ENCODE results near the gene RPL28. TPM values are rescaled to one million over a fixed set of nuclear protein-coding genes. Genes with fewer than 3 reads are reported as not detected.
"Not testable (repeated sequence)": the region's sequence is repeated elsewhere in the genome, so short reads cannot be mapped to it uniquely, and the experiment has no call there.

The RPL28 gene
- total RNA-seq, 1 donor from 2014 or later = 229 TPM

GRCh38 chr19:55421281-55421680 lies 35.5 kb downstream of the RPL28 start:
- not testable (repeated sequence) for H3K9me3 ChIP-seq (ENCODE audit: control insufficient read depth in 3 of 3, low read length in 3 of 3); H3K36me3 ChIP-seq (ENCODE audit: control insufficient read depth in 3 of 3, insufficient read depth in 3 of 3, low read length in 3 of 3); H3K4me1 ChIP-seq (ENCODE audit: control insufficient read depth in 3 of 3, insufficient read depth in 3 of 3, low read length in 3 of 3); H3K9ac ChIP-seq (ENCODE audit: low read depth in 1 of 3, low read length in 3 of 3); H3K27ac ChIP-seq (ENCODE audit: low read depth, low read length); H3K4me3 ChIP-seq (ENCODE audit: low read length in 3 of 3)
- peaks cover 10 to 22% (median 20%) of the 10 kb centered on the region in 3 donors for H3K27me3 ChIP-seq (ENCODE audit: control insufficient read depth in 3 of 3, insufficient read depth in 3 of 3, low read length in 3 of 3)

- H3K4me1 ChIP-seq (ENCODE audit: control insufficient read depth in 3 of 3, insufficient read depth in 3 of 3, low read length in 3 of 3) = no peaks in the 10 kb centered on the region
- no peak overlapping the region for H3K9ac ChIP-seq (ENCODE audit: low read depth in 1 of 3, low read length in 3 of 3)
- no peaks in the 10 kb centered on the region for H3K36me3 ChIP-seq (ENCODE audit: control insufficient read depth in 3 of 3, insufficient read depth in 3 of 3, low read length in 3 of 3)
- no peaks in the 10 kb centered on the region for H3K9me3 ChIP-seq (ENCODE audit: control insufficient read depth in 3 of 3, low read length in 3 of 3)
- H3K27me3 ChIP-seq (ENCODE audit: control insufficient read depth in 3 of 3, insufficient read depth in 3 of 3, low read length in 3 of 3) = peaks cover 11 to 28% (median 20%) of the 10 kb centered on the region in 3 donors
- no peak overlapping the region for H3K4me3 ChIP-seq (ENCODE audit: low read length in 3 of 3)
- H3K27ac ChIP-seq (ENCODE audit: low read depth, low read length) = no peak overlapping the region
These were observed 37.7 kb downstream of the RPL28 start for GRCh38 chr19:55423225-55424005.

- H3K27me3 ChIP-seq (ENCODE audit: control insufficient read depth in 3 of 3, insufficient read depth in 3 of 3, low read length in 3 of 3) = peaks cover 20 to 32% (median 22%) of the 10 kb centered on the region in 3 donors
- no peak overlapping the region for H3K27ac ChIP-seq (ENCODE audit: low read depth, low read length)
- H3K36me3 ChIP-seq (ENCODE audit: control insufficient read depth in 3 of 3, insufficient read depth in 3 of 3, low read length in 3 of 3) = no peaks in the 10 kb centered on the region
- H3K4me3 ChIP-seq (ENCODE audit: low read length in 3 of 3) = no peak overlapping the region
- H3K4me1 ChIP-seq (ENCODE audit: control insufficient read depth in 3 of 3, insufficient read depth in 3 of 3, low read length in 3 of 3) = no peaks in the 10 kb centered on the region
- H3K9me3 ChIP-seq (ENCODE audit: control insufficient read depth in 3 of 3, low read length in 3 of 3) = no peaks in the 10 kb centered on the region
- H3K9ac ChIP-seq (ENCODE audit: low read depth in 1 of 3, low read length in 3 of 3) = no peak overlapping the region
These were observed 38.8 kb downstream of the RPL28 start for GRCh38 chr19:55424518-55424917.

- no peak overlapping the region for H3K27ac ChIP-seq (ENCODE audit: low read depth, low read length)
- H3K36me3 ChIP-seq (ENCODE audit: control insufficient read depth in 3 of 3, insufficient read depth in 3 of 3, low read length in 3 of 3) = no peaks in the 10 kb centered on the region
- no peaks in the 10 kb centered on the region for H3K9me3 ChIP-seq (ENCODE audit: control insufficient read depth in 3 of 3, low read length in 3 of 3)
- H3K4me3 ChIP-seq (ENCODE audit: low read length in 3 of 3) = no peak overlapping the region
- H3K4me1 ChIP-seq (ENCODE audit: control insufficient read depth in 3 of 3, insufficient read depth in 3 of 3, low read length in 3 of 3) = no peaks in the 10 kb centered on the region
- peaks cover 28 to 43% (median 34%) of the 10 kb centered on the region in 3 donors for H3K27me3 ChIP-seq (ENCODE audit: control insufficient read depth in 3 of 3, insufficient read depth in 3 of 3, low read length in 3 of 3)
- no peak overlapping the region for H3K9ac ChIP-seq (ENCODE audit: low read depth in 1 of 3, low read length in 3 of 3)
These were observed 40.3 kb downstream of the RPL28 start for GRCh38 chr19:55426042-55426441.

GRCh38 chr19:55431183-55431582 lies 45.5 kb downstream of the RPL28 start:
- Histone ChIP-seq H3K27me3 (ENCODE audit: control insufficient read depth in 3 of 3, insufficient read depth in 3 of 3, low read length in 3 of 3) (peaks cover 61 to 76% (median 68%) of the 10 kb centered on the region in 3 donors), H3K27ac (ENCODE audit: low read depth, low read length) (no peak overlapping the region), H3K9me3 (ENCODE audit: control insufficient read depth in 3 of 3, low read length in 3 of 3) (no peaks in the 10 kb centered on the region), H3K36me3 (ENCODE audit: control insufficient read depth in 3 of 3, insufficient read depth in 3 of 3, low read length in 3 of 3) (no peaks in the 10 kb centered on the region), H3K4me1 (ENCODE audit: control insufficient read depth in 3 of 3, insufficient read depth in 3 of 3, low read length in 3 of 3) (no peaks in the 10 kb centered on the region), H3K9ac (ENCODE audit: low read depth in 1 of 3, low read length in 3 of 3) (no peak overlapping the region), H3K4me3 (ENCODE audit: low read length in 3 of 3) (no peak overlapping the region)

GRCh38 chr19:55432241-55432959 lies 46.7 kb downstream of the RPL28 start:
- no peak overlapping the region for H3K4me3 ChIP-seq (ENCODE audit: low read length in 3 of 3)
- no peaks in the 10 kb centered on the region for H3K36me3 ChIP-seq (ENCODE audit: control insufficient read depth in 3 of 3, insufficient read depth in 3 of 3, low read length in 3 of 3)
- H3K4me1 ChIP-seq (ENCODE audit: control insufficient read depth in 3 of 3, insufficient read depth in 3 of 3, low read length in 3 of 3) = no peaks in the 10 kb centered on the region
- peaks cover 67 to 83% (median 69%) of the 10 kb centered on the region in 3 donors for H3K27me3 ChIP-seq (ENCODE audit: control insufficient read depth in 3 of 3, insufficient read depth in 3 of 3, low read length in 3 of 3)
- no peak overlapping the region for H3K9ac ChIP-seq (ENCODE audit: low read depth in 1 of 3, low read length in 3 of 3)
- no peaks in the 10 kb centered on the region for H3K9me3 ChIP-seq (ENCODE audit: control insufficient read depth in 3 of 3, low read length in 3 of 3)
- no peak overlapping the region for H3K27ac ChIP-seq (ENCODE audit: low read depth, low read length)

GRCh38 chr19:55433292-55433691 lies 47.6 kb downstream of the RPL28 start:
- H3K36me3 ChIP-seq (ENCODE audit: control insufficient read depth in 3 of 3, insufficient read depth in 3 of 3, low read length in 3 of 3) = no peaks in the 10 kb centered on the region
- H3K4me1 ChIP-seq (ENCODE audit: control insufficient read depth in 3 of 3, insufficient read depth in 3 of 3, low read length in 3 of 3) = no peaks in the 10 kb centered on the region
- no peak overlapping the region for H3K27ac ChIP-seq (ENCODE audit: low read depth, low read length)
- H3K9me3 ChIP-seq (ENCODE audit: control insufficient read depth in 3 of 3, low read length in 3 of 3) = no peaks in the 10 kb centered on the region
- H3K9ac ChIP-seq (ENCODE audit: low read depth in 1 of 3, low read length in 3 of 3) = no peak overlapping the region
- peaks cover 72 to 87% (median 72%) of the 10 kb centered on the region in 3 donors for H3K27me3 ChIP-seq (ENCODE audit: control insufficient read depth in 3 of 3, insufficient read depth in 3 of 3, low read length in 3 of 3)
- H3K4me3 ChIP-seq (ENCODE audit: low read length in 3 of 3) = no peak overlapping the region

- Histone ChIP-seq H3K4me1 (ENCODE audit: control insufficient read depth in 3 of 3, insufficient read depth in 3 of 3, low read length in 3 of 3) (no peaks in the 10 kb centered on the region), H3K4me3 (ENCODE audit: low read length in 3 of 3) (no peak overlapping the region), H3K27ac (ENCODE audit: low read depth, low read length) (no peak overlapping the region), H3K36me3 (ENCODE audit: control insufficient read depth in 3 of 3, insufficient read depth in 3 of 3, low read length in 3 of 3) (no peaks in the 10 kb centered on the region), H3K27me3 (ENCODE audit: control insufficient read depth in 3 of 3, insufficient read depth in 3 of 3, low read length in 3 of 3) (peaks cover 72 to 88% (median 77%) of the 10 kb centered on the region in 3 donors), H3K9me3 (ENCODE audit: control insufficient read depth in 3 of 3, low read length in 3 of 3) (no peaks in the 10 kb centered on the region), H3K9ac (ENCODE audit: low read depth in 1 of 3, low read length in 3 of 3) (no peak overlapping the region)
These were observed 48.7 kb downstream of the RPL28 start for GRCh38 chr19:55434356-55434919.

GRCh38 chr19:55435020-55435419 lies 49.3 kb downstream of the RPL28 start:
- Histone ChIP-seq H3K4me3 (ENCODE audit: low read length in 3 of 3) (no peak overlapping the region), H3K36me3 (ENCODE audit: control insufficient read depth in 3 of 3, insufficient read depth in 3 of 3, low read length in 3 of 3) (no peaks in the 10 kb centered on the region), H3K9ac (ENCODE audit: low read depth in 1 of 3, low read length in 3 of 3) (no peak overlapping the region), H3K9me3 (ENCODE audit: control insufficient read depth in 3 of 3, low read length in 3 of 3) (no peaks in the 10 kb centered on the region), H3K4me1 (ENCODE audit: control insufficient read depth in 3 of 3, insufficient read depth in 3 of 3, low read length in 3 of 3) (no peaks in the 10 kb centered on the region), H3K27me3 (ENCODE audit: control insufficient read depth in 3 of 3, insufficient read depth in 3 of 3, low read length in 3 of 3) (peaks cover 76 to 86% (median 77%) of the 10 kb centered on the region in 3 donors), H3K27ac (ENCODE audit: low read depth, low read length) (no peak overlapping the region)

GRCh38 chr19:55436847-55437246 lies 51.1 kb downstream of the RPL28 start:
- no peak overlapping the region for H3K9ac ChIP-seq (ENCODE audit: low read depth in 1 of 3, low read length in 3 of 3)
- peaks cover 76 to 86% (median 77%) of the 10 kb centered on the region in 3 donors for H3K27me3 ChIP-seq (ENCODE audit: control insufficient read depth in 3 of 3, insufficient read depth in 3 of 3, low read length in 3 of 3)
- no peak overlapping the region for H3K27ac ChIP-seq (ENCODE audit: low read depth, low read length)
- peaks cover 3 to 11% (median 3%) of the 10 kb centered on the region in 3 donors for H3K4me1 ChIP-seq (ENCODE audit: control insufficient read depth in 3 of 3, insufficient read depth in 3 of 3, low read length in 3 of 3)
- no peaks in the 10 kb centered on the region for H3K36me3 ChIP-seq (ENCODE audit: control insufficient read depth in 3 of 3, insufficient read depth in 3 of 3, low read length in 3 of 3)
- H3K9me3 ChIP-seq (ENCODE audit: control insufficient read depth in 3 of 3, low read length in 3 of 3) = no peaks in the 10 kb centered on the region
- H3K4me3 ChIP-seq (ENCODE audit: low read length in 3 of 3) = no peak overlapping the region

Data from skeletal muscle tissue (tissue), 4 donors.